NB4 (cell line): ENCODE measurements around the gene WTIP.
"Not testable (repeated sequence)": the region's sequence is repeated elsewhere in the genome, so short reads cannot be mapped to it uniquely, and the experiment has no call there.

ENCODE experiments used
- POLR2A ChIP-seq: IDR thresholded peaks from 2 replicates; pipeline ENCODE4 v1.6.1; 2011; ENCODE audit warnings: mild to moderate bottlenecking; ENCODE audit not compliant: insufficient read length; ENCODE audit errors: extremely low read depth
- TF ChIP-seq, protein P1 (sequence below): IDR thresholded peaks from one replicate; pipeline ENCODE4 v1.5.1; 2012; ENCODE audit warnings: low read depth, low read length
- TF ChIP-seq, protein P2 (sequence below): IDR thresholded peaks from 2 replicates; pipeline ENCODE4 v1.6.1; 2011; ENCODE audit warnings: low read depth, low read length

DNA sequence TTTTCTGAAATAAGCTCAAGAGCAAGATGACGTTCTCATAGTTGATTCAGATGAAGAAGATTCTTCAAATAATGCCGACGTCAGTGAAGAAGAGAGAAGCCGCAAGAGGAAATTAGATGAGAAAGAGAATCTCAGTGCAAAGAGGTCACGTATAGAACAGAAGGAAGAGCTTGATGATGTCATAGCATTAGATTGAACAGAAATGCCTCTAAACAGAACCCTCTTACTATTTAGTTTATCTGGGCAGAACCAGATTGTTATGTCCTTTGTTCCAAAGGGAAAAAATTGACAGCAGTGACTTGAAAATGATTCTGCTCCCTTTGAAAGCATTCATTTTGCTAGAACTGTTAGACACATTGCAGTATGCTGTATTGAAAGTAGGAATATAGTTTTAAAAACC is 12.5 kb upstream of the WTIP start:
- TF ChIP-seq, protein P1, sequence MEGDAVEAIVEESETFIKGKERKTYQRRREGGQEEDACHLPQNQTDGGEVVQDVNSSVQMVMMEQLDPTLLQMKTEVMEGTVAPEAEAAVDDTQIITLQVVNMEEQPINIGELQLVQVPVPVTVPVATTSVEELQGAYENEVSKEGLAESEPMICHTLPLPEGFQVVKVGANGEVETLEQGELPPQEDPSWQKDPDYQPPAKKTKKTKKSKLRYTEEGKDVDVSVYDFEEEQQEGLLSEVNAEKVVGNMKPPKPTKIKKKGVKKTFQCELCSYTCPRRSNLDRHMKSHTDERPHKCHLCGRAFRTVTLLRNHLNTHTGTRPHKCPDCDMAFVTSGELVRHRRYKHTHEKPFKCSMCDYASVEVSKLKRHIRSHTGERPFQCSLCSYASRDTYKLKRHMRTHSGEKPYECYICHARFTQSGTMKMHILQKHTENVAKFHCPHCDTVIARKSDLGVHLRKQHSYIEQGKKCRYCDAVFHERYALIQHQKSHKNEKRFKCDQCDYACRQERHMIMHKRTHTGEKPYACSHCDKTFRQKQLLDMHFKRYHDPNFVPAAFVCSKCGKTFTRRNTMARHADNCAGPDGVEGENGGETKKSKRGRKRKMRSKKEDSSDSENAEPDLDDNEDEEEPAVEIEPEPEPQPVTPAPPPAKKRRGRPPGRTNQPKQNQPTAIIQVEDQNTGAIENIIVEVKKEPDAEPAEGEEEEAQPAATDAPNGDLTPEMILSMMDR = not testable (repeated sequence)
- TF ChIP-seq, protein P2, sequence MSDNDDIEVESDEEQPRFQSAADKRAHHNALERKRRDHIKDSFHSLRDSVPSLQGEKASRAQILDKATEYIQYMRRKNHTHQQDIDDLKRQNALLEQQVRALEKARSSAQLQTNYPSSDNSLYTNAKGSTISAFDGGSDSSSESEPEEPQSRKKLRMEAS = not testable (repeated sequence)
- not testable (repeated sequence) for TF ChIP-seq POLR2A
